H9 (cell line): ENCODE data around the gene ARMC10. TPM values are rescaled to one million over a fixed set of nuclear protein-coding genes. Genes with fewer than 3 reads are reported as not detected.
"Not testable (repeated sequence)": the region's sequence is repeated elsewhere in the genome, so short reads cannot be mapped to it uniquely, and the experiment has no call there.

Experiments used
- DNase-seq: peaks from one replicate; pipeline ENCODE4 v3.0.0-alpha.2; 2017
- H2AFZ ChIP-seq: one replicate; pipeline ENCODE4 v1.6.1; 2013; ENCODE audit warnings: mild to moderate bottlenecking, low read length, control low read depth, moderate library complexity
- H2AK5ac ChIP-seq: 2 replicates; pipeline ENCODE4 v1.6.1; 2013; ENCODE audit warnings: low read length, control low read depth, mixed read lengths; ENCODE audit not compliant: insufficient read length
- H2BK120ac ChIP-seq: one replicate; pipeline ENCODE4 v1.6.1; 2013; ENCODE audit warnings: low read depth, mild to moderate bottlenecking, low read length, control low read depth, inconsistent platforms; ENCODE audit not compliant: poor library complexity, severe bottlenecking
- H2BK12ac ChIP-seq: 2 replicates; pipeline ENCODE4 v1.6.1; 2013; ENCODE audit warnings: low read length, control low read depth, mixed read lengths, low read depth; ENCODE audit not compliant: insufficient read length
- H2BK15ac ChIP-seq: 2 replicates; pipeline ENCODE4 v1.6.1; 2013; ENCODE audit warnings: low read depth, low read length, control low read depth
- H2BK20ac ChIP-seq: one replicate; pipeline ENCODE4 v1.6.1; 2013; ENCODE audit warnings: low read depth, mild to moderate bottlenecking, low read length, control low read depth, inconsistent platforms; ENCODE audit not compliant: poor library complexity, severe bottlenecking
- H2BK5ac ChIP-seq: 2 replicates; pipeline ENCODE4 v1.6.1; 2013; ENCODE audit warnings: low read length, control low read depth, mixed read lengths; ENCODE audit not compliant: insufficient read length
- H3K14ac ChIP-seq: 2 replicates; pipeline ENCODE4 v1.6.1; 2013; ENCODE audit warnings: low read length, control low read depth; ENCODE audit not compliant: insufficient read depth
- H3K18ac ChIP-seq: 2 replicates; pipeline ENCODE4 v1.6.1; 2013; ENCODE audit warnings: low read depth, mild to moderate bottlenecking, mixed read lengths, low read length, control low read depth; ENCODE audit not compliant: insufficient read length
- H3K23ac ChIP-seq: 2 replicates; pipeline ENCODE4 v1.6.1; 2013; ENCODE audit warnings: low read length, control low read depth, mixed read lengths, low read depth; ENCODE audit not compliant: insufficient read length
- H3K23me2 ChIP-seq: 2 replicates; pipeline ENCODE4 v1.6.1; 2013; ENCODE audit warnings: low read depth, mild to moderate bottlenecking, mixed read lengths, low read length, control low read depth; ENCODE audit not compliant: insufficient read length, poor library complexity, severe bottlenecking
- H3K27ac ChIP-seq: 2 replicates; pipeline ENCODE4 v1.5.1; 2013; ENCODE audit warnings: low read length, control low read depth, mixed read lengths, low read depth; ENCODE audit not compliant: insufficient read length
- H3K27me3 ChIP-seq: 2 replicates; pipeline ENCODE4 v1.6.1; 2013; ENCODE audit warnings: low read length, control low read depth, inconsistent platforms; ENCODE audit not compliant: insufficient read depth
- H3K4ac ChIP-seq: 2 replicates; pipeline ENCODE4 v1.6.1; 2013; ENCODE audit warnings: low read depth, mild to moderate bottlenecking, control low read depth, inconsistent platforms, low read length, moderate library complexity
- H3K4me1 ChIP-seq: 2 replicates; pipeline ENCODE4 v1.6.1; 2013; ENCODE audit warnings: low read length, control low read depth, inconsistent platforms; ENCODE audit not compliant: insufficient read depth
- H3K4me2 ChIP-seq: 2 replicates; pipeline ENCODE4 v1.6.1; 2013; ENCODE audit warnings: low read length, control low read depth, mixed read lengths; ENCODE audit not compliant: insufficient read length, insufficient read depth
- H3K56ac ChIP-seq: 2 replicates; pipeline ENCODE4 v1.6.1; 2013; ENCODE audit warnings: low read depth, mild to moderate bottlenecking, mixed read lengths, low read length, control low read depth; ENCODE audit not compliant: insufficient read length
- H3K79me1 ChIP-seq: 2 replicates; pipeline ENCODE4 v1.6.1; 2013; ENCODE audit warnings: low read depth, mild to moderate bottlenecking, moderate library complexity, low read length, control low read depth, inconsistent platforms; ENCODE audit not compliant: insufficient read depth, poor library complexity, severe bottlenecking
- H3K79me2 ChIP-seq: 2 replicates; pipeline ENCODE4 v1.6.1; 2013; ENCODE audit warnings: low read length, control low read depth, inconsistent platforms; ENCODE audit not compliant: insufficient read depth
- H3K9ac ChIP-seq: 2 replicates; pipeline ENCODE4 v1.6.1; 2013; ENCODE audit warnings: low read length, control low read depth, mixed read lengths; ENCODE audit not compliant: insufficient read length; ENCODE audit errors: extremely low read depth
- H3K9me3 ChIP-seq: one replicate; pipeline ENCODE4 v1.6.1; 2013; ENCODE audit warnings: low read depth, low read length, inconsistent platforms; ENCODE audit not compliant: control insufficient read depth
- H3T11ph ChIP-seq: one replicate; pipeline ENCODE4 v1.6.1; 2013; ENCODE audit warnings: mild to moderate bottlenecking, low read length, control low read depth, inconsistent platforms
- H4K20me1 ChIP-seq: one replicate; pipeline ENCODE4 v1.6.1; 2013; ENCODE audit not compliant: control insufficient read depth, insufficient read length, insufficient read depth
- H4K5ac ChIP-seq: 2 replicates; pipeline ENCODE4 v1.6.1; 2013; ENCODE audit warnings: low read depth, mild to moderate bottlenecking, mixed read lengths, low read length, control low read depth; ENCODE audit not compliant: insufficient read length
- H4K8ac ChIP-seq: replicated peaks from 2 replicates; pipeline ENCODE4 v1.6.1; 2013; ENCODE audit warnings: low read length, control low read depth, mixed read lengths, low read depth; ENCODE audit not compliant: insufficient read length
- H4K91ac ChIP-seq: 2 replicates; pipeline ENCODE4 v1.6.1; 2013; ENCODE audit warnings: low read depth, mild to moderate bottlenecking, moderate library complexity, mixed read lengths, low read length, control low read depth; ENCODE audit not compliant: insufficient read length
- H3K27ac Mint-ChIP-seq, 3 experiments: 2 replicates in 2 of 3; 3 replicates in 1 of 3; pipeline ENCODE4 v1.8.0; 2020 to 2021; ENCODE audit warnings: mixed read lengths in 3 of 3, mild to moderate bottlenecking in 1 of 3, moderate library complexity in 1 of 3
- H3K27me3 Mint-ChIP-seq: 2 replicates; pipeline ENCODE4 v1.8.0; 2021; ENCODE audit warnings: low read depth, mild to moderate bottlenecking, moderate library complexity, mixed read lengths
- H3K36me3 Mint-ChIP-seq, 3 experiments: 2 replicates in 2 of 3; 3 replicates in 1 of 3; pipeline ENCODE4 v1.8.0; 2020 to 2021; ENCODE audit warnings: low read depth in 3 of 3, mixed read lengths in 3 of 3; ENCODE audit not compliant: insufficient read depth in 1 of 3
- H3K4me1 Mint-ChIP-seq, 2 experiments: 2 replicates each; pipeline ENCODE4 v1.8.0; 2020; ENCODE audit warnings: mixed read lengths in 2 of 2
- H3K4me3 Mint-ChIP-seq, 2 experiments: 2 replicates in 1 of 2; 3 replicates in 1 of 2; pipeline ENCODE4 v1.8.0; 2020 to 2021; ENCODE audit warnings: mild to moderate bottlenecking in 2 of 2, mixed read lengths in 2 of 2, moderate library complexity in 1 of 2
- H3K9me3 Mint-ChIP-seq, 2 experiments: 2 replicates in 1 of 2; 3 replicates in 1 of 2; pipeline ENCODE4 v1.8.0; 2020; ENCODE audit warnings: mild to moderate bottlenecking in 2 of 2, mixed read lengths in 2 of 2, moderate library complexity in 1 of 2
- CTCF ChIP-seq: fragments of 200-600 bp; sonication (generic); conservative IDR thresholded peaks from 3 replicates; pipeline ENCODE4 v1.8.0; 2021; ENCODE audit warnings: antibody characterized with exemption, mild to moderate bottlenecking
- WGBS: extraction: QIAGEN DNeasy Blood & Tissue Kit; methylation state at CpG from one replicate; pipeline ENCODE4 v1.1.7; 2013; ENCODE audit warnings: missing lambda C conversion rate, low lambda C conversion rate, mixed read lengths; ENCODE audit not compliant: insufficient read length; ENCODE audit errors: extremely low coverage; 5-methylcytosine and 5-hydroxymethylcytosine counted together
- total RNA-seq: library from RNA; stranded (reverse); gene quantifications from 2 replicates; pipeline ENCODE4 v1.2.1, GENCODE V29; 2021

The ARMC10 gene
- total RNA-seq, 1 experiment from 2014 or later = 46.8 TPM

GRCh38 chr7:103083210-103083609, 8.3 kb downstream of the ARMC10 start:
- Mint-ChIP-seq H3K27ac (no peak overlapping the region), H3K9me3 (no peaks in the 10 kb centered on the region), H3K4me3 (no peak overlapping the region), H3K36me3 (peaks cover 5 to 42% (median 34%) of the 10 kb centered on the region in 3 experiments; a peak in 6 of 7 replicates), H3K4me1 (peaks cover 12 to 14% of the 10 kb centered on the region in 2 experiments), H3K27me3 (no peaks in the 10 kb centered on the region)
- H3K79me1 ChIP-seq = no peaks in the 10 kb centered on the region
- H3K23me2 ChIP-seq = no peaks in the 10 kb centered on the region
- no peak for TF ChIP-seq CTCF
- H3K4ac ChIP-seq = no peak overlapping the region
- H2AFZ ChIP-seq = no peak overlapping the region
- H2BK15ac ChIP-seq = no peak overlapping the region
- H3K79me2 ChIP-seq = no peaks in the 10 kb centered on the region
- no peak for DNase-seq
- no CpG with 5 or more reads among the region's 3 CpGs for WGBS
- no peak overlapping the region for H4K91ac ChIP-seq
- H3K18ac ChIP-seq = no peak overlapping the region
- H3K9ac ChIP-seq = no peak overlapping the region
- no peaks in the 10 kb centered on the region for H3K9me3 ChIP-seq
- H3K23ac ChIP-seq = no peak overlapping the region
- H4K20me1 ChIP-seq = no peaks in the 10 kb centered on the region
- H3K4me2 ChIP-seq = no peak overlapping the region
- H2BK20ac ChIP-seq = no peak overlapping the region
- no peak overlapping the region for H2AK5ac ChIP-seq
- H4K8ac ChIP-seq = no peak overlapping the region
- H3K14ac ChIP-seq = no peak overlapping the region
- no peak overlapping the region for H4K5ac ChIP-seq
- no peak overlapping the region for H3K56ac ChIP-seq
- no peak overlapping the region for H2BK12ac ChIP-seq
- H3K27me3 ChIP-seq = no peaks in the 10 kb centered on the region
- no peak overlapping the region for H2BK5ac ChIP-seq
- H2BK120ac ChIP-seq = no peak overlapping the region
- H3K27ac ChIP-seq = no peak overlapping the region
- H3T11ph ChIP-seq = no peak overlapping the region
- no peaks in the 10 kb centered on the region; the same call in 1 of the 2 replicates for H3K4me1 ChIP-seq

GRCh38 chr7:103092321-103092720, 17.4 kb downstream of the ARMC10 start:
- H3K27me3 ChIP-seq, H3K9me3 ChIP-seq, H3K9me3 Mint-ChIP-seq, DNase-seq, H4K8ac ChIP-seq, H3K27ac ChIP-seq, H3K56ac ChIP-seq, H2BK120ac ChIP-seq, H3K4me1 ChIP-seq, H3K4me3 Mint-ChIP-seq, H2BK12ac ChIP-seq, H3K14ac ChIP-seq, H4K5ac ChIP-seq, H3K9ac ChIP-seq, H2AK5ac ChIP-seq, H3K4me1 Mint-ChIP-seq, H3K4ac ChIP-seq, H2AFZ ChIP-seq, H3K23me2 ChIP-seq, H3T11ph ChIP-seq, H2BK15ac ChIP-seq, H4K20me1 ChIP-seq, H3K27me3 Mint-ChIP-seq, H3K79me1 ChIP-seq, H2BK5ac ChIP-seq, H3K23ac ChIP-seq, H3K4me2 ChIP-seq, H3K18ac ChIP-seq, H2BK20ac ChIP-seq, H4K91ac ChIP-seq, H3K79me2 ChIP-seq: not testable (repeated sequence)
- Mint-ChIP-seq H3K27ac (peak overlapping the region in 1 of 3 experiments; percentile 76; a peak in 1 of 7 replicates), H3K36me3 (peaks cover 12 to 57% (median 51%) of the 10 kb centered on the region in 3 experiments)
- WGBS = no CpG with 5 or more reads among the region's 4 CpGs
